DND-41 (cell line): ENCODE results near the gene PTMS.

ENCODE experiments used
- EZH2 ChIP-seq: IDR thresholded peaks from 3 replicates; pipeline ENCODE4 v1.6.1; 2012; ENCODE audit warnings: borderline replicate concordance, low read depth, mild to moderate bottlenecking, moderate library complexity, low read length, inconsistent platforms; ENCODE audit not compliant: severe bottlenecking
- TF ChIP-seq, protein P1 (sequence below): IDR thresholded peaks from 2 replicates; pipeline ENCODE4 v1.5.1; 2012; ENCODE audit warnings: borderline replicate concordance, low read length, moderate library complexity, mild to moderate bottlenecking; ENCODE audit not compliant: poor library complexity, severe bottlenecking; ENCODE audit errors: extremely low read depth

DNA sequence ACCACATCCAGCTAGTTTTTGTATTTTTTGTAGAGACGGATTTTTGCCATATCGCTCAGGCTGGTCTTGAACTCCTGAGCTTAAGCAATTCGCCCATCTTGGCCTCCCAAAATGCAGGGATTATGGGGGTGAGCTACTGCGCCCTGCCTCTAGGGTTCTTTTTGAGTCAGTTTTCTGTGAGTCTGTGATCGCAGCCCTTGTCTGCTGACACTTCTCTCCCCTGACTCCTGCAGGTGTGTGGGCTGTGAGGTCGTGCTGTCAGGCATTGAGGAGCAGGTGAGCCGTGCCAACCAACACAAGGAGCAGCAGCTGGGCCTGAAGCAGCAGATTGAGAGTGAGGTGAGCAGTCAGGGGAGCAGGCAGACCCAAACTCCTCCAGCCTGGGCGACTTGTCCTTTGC is 36.0 kb upstream of the PTMS start:
- no peak for TF ChIP-seq EZH2
- TF ChIP-seq, protein P1, sequence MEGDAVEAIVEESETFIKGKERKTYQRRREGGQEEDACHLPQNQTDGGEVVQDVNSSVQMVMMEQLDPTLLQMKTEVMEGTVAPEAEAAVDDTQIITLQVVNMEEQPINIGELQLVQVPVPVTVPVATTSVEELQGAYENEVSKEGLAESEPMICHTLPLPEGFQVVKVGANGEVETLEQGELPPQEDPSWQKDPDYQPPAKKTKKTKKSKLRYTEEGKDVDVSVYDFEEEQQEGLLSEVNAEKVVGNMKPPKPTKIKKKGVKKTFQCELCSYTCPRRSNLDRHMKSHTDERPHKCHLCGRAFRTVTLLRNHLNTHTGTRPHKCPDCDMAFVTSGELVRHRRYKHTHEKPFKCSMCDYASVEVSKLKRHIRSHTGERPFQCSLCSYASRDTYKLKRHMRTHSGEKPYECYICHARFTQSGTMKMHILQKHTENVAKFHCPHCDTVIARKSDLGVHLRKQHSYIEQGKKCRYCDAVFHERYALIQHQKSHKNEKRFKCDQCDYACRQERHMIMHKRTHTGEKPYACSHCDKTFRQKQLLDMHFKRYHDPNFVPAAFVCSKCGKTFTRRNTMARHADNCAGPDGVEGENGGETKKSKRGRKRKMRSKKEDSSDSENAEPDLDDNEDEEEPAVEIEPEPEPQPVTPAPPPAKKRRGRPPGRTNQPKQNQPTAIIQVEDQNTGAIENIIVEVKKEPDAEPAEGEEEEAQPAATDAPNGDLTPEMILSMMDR: no peak
